ENCODE measurements around the gene DNAJC1.

The DNAJC1 gene

DNA sequence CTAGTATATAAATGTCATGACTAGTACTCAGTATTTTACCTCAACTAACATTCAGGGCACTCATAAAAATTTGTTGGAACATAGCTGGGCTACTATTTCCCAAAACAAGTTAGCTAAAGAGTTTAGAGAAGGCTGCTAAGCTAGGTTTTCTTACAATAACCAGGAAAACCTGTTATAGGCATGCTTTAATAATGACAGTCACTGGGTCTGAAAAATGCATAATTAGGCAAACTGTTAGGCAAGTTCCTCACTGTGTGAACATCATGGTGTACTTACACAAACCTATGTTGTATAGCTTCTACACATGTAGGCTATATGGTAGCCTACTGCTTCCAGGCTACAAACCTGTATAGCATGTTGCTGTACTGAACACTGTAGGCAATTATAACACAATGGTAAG lies 79.0 kb downstream of the DNAJC1 start:
- DNase-seq (ENCODE audit: insufficient read length, low spot score) = no peak
- TF ChIP-seq, protein P1, sequence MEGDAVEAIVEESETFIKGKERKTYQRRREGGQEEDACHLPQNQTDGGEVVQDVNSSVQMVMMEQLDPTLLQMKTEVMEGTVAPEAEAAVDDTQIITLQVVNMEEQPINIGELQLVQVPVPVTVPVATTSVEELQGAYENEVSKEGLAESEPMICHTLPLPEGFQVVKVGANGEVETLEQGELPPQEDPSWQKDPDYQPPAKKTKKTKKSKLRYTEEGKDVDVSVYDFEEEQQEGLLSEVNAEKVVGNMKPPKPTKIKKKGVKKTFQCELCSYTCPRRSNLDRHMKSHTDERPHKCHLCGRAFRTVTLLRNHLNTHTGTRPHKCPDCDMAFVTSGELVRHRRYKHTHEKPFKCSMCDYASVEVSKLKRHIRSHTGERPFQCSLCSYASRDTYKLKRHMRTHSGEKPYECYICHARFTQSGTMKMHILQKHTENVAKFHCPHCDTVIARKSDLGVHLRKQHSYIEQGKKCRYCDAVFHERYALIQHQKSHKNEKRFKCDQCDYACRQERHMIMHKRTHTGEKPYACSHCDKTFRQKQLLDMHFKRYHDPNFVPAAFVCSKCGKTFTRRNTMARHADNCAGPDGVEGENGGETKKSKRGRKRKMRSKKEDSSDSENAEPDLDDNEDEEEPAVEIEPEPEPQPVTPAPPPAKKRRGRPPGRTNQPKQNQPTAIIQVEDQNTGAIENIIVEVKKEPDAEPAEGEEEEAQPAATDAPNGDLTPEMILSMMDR (IDR thresholded peaks at IDR 0.05; ENCODE audit: insufficient read depth, missing control alignments) = no peak
- FAIRE-seq = peak; percentile 66

DNA sequence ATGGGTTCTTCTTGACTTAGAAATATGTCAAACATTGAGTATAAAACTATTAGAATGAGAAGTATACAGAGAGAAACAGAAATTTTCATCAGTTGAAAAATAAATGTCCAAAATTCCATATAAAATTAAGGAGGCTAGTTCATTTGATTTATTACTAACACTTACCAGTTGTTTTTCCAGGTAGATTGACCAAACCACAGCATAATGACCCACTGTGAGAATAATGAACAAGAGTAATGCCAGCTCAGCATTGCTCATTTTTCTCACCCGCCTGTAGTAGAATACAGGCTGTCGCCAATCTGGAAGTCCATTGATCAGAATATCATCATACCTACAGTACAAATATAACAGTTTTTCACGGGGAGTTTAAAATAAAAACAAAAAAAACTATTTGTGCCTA lies 82.9 kb downstream of the DNAJC1 start:
- no peak for DNase-seq (ENCODE audit: insufficient read length, low spot score)
- no peak for FAIRE-seq
- TF ChIP-seq, protein P1 (IDR thresholded peaks at IDR 0.05; ENCODE audit: insufficient read depth, missing control alignments) = no peak

DNA sequence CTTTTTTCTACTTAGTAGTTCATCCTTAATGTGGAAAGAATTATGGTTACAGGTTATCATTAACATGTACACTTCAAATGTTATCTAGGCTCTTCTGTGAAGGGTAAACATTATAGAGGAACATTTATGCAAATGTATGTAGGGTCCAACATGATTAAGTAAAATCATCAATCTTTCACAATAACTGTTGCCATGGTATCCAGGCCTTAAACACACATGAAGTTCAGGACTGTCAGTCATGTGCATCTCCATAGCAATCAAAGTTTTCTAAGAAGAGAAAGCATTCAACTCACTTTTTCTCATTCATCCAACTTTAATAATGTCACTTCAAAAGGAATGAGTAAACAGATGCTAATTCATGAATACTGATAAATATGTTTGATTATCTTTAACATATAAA lies 83.6 kb downstream of the DNAJC1 start:
- FAIRE-seq = peak; percentile 75
- TF ChIP-seq, protein P1 (IDR thresholded peaks at IDR 0.05; ENCODE audit: insufficient read depth, missing control alignments) = no peak

DNA sequence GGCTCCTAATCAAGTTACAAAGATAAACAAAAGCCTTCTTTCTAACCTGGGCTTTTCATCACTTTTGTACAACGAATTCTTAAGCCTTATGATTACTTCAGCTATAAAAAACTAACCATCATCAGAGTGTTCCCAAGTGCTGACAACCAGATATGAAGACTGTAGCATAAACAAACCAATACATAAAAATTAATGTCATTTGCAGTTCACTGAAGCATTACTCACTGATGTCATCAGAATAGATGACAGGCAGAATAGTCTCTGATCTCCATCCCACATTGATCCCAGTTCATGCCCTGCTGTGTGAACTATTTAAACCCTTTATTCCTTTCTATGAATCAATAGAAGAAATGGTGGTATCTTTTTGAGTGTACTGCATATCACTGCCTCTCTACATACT lies 84.4 kb downstream of the DNAJC1 start:
- TF ChIP-seq, protein P1 (IDR thresholded peaks at IDR 0.05; ENCODE audit: insufficient read depth, missing control alignments) = no peak
- no peak for DNase-seq (ENCODE audit: insufficient read length, low spot score)
- FAIRE-seq = no peak

More for the DNA sequence above, 83.6 kb downstream of the DNAJC1 start:
- DNase-seq (ENCODE audit: insufficient read length, low spot score) = no peak

DNA sequence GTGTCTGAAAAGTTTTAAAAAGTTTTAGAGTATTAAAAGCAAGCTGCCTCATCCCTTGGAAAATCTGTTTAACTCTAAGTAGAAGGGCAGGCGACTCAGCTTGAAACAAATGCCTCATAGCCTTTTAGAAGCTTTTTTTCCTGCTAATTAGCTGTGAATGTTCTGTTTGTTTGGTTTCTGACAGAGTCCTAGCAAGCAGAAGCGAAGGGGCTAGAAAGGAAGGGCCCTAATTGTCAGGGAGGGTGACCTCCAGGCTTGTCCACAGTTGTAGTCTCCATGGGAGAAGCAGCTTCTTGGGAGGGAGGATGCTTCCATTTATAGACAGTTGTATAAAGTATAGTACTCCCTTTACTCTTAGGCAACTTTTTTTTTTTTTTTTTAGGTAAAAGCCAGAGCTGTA lies 90.9 kb downstream of the DNAJC1 start:
- DNase-seq (ENCODE audit: insufficient read length, low spot score) (no peak), FAIRE-seq (no peak)
- TF ChIP-seq, protein P1 (IDR thresholded peaks at IDR 0.05; ENCODE audit: insufficient read depth, missing control alignments) = no peak

DNA sequence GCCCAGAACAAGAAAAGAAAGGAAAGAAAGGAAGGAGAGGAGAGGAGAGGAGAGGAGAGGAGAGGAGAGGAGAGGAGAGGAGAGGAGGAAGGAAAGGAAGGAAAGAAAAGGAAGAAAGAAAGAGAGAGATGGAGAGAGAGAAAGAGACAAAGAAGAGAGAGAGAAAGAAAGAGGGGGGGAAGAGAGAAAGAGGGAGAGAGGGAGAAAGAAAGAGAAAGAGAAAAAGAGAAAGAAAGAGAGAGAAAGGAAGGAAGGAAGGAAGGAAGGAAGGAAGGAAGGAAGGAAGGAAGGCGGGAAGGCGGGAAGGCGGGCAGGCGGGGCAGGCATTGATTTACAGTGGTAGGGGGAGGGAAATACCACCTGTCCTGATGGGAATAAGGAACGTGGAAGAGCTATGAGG lies 92.7 kb downstream of the DNAJC1 start:
- FAIRE-seq = no peak
- no peak for DNase-seq (ENCODE audit: insufficient read length, low spot score)
- TF ChIP-seq, protein P1 (IDR thresholded peaks at IDR 0.05; ENCODE audit: insufficient read depth, missing control alignments) = no peak

DNA sequence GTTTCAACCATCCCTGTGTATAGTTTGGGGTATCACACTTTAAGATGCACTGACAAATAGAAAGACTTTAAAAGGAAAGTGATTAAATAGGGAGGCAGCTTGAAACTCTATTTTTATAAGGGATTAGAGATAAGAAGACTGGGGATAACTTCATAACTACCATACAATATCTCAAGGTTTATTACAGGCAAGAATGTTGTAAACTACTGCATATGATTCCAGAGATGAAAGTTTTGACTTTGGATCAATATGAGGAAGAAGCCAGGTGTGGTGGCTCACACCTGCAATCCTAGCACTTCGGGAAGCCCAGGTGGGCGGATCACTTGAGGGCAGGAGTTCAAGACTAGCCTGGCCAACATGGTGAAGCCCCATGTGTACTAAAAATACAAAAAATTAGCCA lies 96.1 kb downstream of the DNAJC1 start:
- DNase-seq (ENCODE audit: insufficient read length, low spot score) (no peak), FAIRE-seq (no peak)
- TF ChIP-seq, protein P1 (IDR thresholded peaks at IDR 0.05; ENCODE audit: insufficient read depth, missing control alignments) = no peak

All from D721Med (cell line).